GM18907 (cell line): ENCODE measurements around the gene COL6A1.
"Not testable (repeated sequence)": the region's sequence is repeated elsewhere in the genome, so short reads cannot be mapped to it uniquely, and the experiment has no call there.

Source experiments
- ATAC-seq: cut with Tn5 transposase; IDR thresholded peaks from one replicate; pipeline ENCODE4 v1.9.1; 2021; ENCODE audit warnings: mild to moderate bottlenecking, moderate library complexity; ENCODE audit not compliant: unreplicated experiment

COL6A1 gene

DNA sequence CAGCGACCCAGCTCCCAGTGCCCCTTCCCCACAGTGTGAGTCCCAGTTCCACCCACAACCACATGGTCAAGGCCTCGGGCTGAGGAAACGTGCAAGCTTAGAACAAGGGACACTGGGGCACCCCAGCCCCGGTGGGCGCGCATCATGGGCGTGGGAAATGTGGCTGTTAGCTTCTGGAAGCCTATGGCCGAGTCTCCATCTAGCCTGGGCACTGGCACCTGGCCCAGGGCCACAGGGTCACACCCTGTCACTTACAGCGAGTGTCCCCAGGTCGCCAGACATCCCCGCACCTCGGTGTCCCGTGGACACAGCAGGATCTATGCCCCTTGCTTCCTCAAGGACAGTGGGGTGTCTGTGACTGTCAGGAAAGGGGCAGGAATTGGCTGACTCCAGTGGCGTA lies 37.0 kb upstream of the COL6A1 start:
- ATAC-seq, result no peak

DNA sequence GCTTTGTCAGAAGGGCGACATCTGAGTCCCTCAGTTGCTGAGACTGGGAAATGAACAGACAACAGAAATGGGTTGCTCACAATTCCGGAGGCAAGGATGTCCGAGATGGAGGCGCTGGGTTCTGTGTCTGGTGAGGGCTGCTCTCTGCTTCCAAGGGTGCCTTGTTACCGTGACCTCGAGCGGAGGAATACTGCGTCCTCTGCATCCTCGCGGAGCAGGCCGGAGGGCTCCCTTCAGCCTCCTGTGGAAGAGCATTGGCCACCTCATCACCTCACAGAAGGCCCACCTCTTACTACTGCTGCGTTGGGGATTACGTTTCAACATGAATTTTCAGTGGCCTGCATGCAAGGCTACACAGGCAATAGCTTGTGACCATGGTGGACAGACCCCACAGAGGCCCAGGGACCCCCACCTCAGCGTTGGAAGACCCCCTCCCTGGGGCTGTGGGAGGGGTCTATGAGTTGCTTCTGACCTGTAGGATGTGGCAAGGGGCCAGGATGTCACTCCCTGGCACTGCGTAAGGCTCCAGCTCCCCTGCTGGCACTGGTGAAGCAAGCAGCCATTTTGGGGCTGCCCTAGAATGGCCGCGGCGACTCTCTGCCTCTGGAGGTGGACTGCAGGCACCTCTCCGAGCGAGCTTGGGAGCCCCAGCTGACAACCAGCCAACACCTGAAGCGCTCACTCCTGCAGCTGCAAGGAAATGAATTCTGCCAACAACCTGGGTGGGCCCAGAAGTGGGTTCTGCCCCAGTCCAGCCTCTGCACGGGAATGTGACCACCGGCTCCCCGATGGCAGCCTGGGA lies 36.3 kb upstream of the COL6A1 start:
- ATAC-seq, result no peak

GRCh38 chr21:45945868-45946210 lies 35.7 kb upstream of the COL6A1 start:
- ATAC-seq, result no peak

- ATAC-seq, result no peak
Measured at GRCh38 chr21:45947296-45947695, 34.3 kb upstream of the COL6A1 start.

DNA sequence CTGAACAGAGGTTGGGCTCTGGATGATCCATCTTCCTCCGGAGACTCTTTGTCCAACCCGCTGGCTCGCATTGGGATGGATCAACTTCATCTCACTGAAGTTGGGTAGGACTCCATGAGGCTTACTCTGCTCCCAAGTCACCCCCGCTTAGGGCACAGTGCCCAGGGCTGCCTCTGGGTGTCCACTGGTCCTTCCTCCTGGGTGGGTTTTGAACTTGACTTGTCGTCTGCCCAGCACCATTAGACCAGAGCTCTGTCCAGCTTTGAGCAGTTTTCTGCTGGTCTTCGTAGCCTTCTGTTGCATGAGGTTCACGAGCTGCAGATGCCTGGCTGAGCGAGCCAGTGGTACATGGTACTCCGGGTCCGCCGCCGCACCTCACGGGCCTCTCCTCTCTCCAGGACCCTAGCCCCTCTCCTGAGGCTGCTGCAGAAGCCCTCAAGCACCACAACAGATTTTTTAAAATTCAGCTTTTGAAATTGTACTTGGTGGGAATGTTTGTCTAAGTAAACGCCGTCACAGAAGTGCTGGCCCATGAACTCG lies 33.8 kb upstream of the COL6A1 start:
- no peak for ATAC-seq

- no peak for ATAC-seq
Measured at GRCh38 chr21:45948576-45949141, 32.9 kb upstream of the COL6A1 start.

- ATAC-seq, result no peak
Measured at GRCh38 chr21:45949928-45950739, 31.4 kb upstream of the COL6A1 start.

GRCh38 chr21:45950740-45951515 lies 30.6 kb upstream of the COL6A1 start:
- no peak for ATAC-seq

DNA sequence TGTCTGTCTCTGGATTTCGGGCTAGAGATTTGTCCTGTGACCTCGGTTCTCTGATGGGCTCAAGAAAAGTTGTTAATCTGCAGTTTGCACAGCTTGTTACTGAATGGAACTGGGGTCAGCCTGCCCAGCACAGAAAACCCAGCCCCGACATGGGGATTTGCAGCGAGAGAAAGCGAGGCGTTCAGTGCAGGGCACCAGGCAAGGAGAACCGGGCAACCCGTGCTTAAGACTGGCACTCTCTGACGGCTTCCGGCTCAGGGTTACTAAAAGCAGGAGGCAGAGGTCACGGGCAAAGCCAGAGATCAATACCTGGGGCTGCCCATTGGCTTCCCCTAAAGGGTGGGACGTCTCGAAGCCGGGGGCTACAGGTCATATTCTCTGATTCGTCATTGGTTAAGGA lies 29.9 kb upstream of the COL6A1 start:
- ATAC-seq, result no peak

GRCh38 chr21:45952527-45952926 lies 29.0 kb upstream of the COL6A1 start:
- not testable (repeated sequence) for ATAC-seq

DNA sequence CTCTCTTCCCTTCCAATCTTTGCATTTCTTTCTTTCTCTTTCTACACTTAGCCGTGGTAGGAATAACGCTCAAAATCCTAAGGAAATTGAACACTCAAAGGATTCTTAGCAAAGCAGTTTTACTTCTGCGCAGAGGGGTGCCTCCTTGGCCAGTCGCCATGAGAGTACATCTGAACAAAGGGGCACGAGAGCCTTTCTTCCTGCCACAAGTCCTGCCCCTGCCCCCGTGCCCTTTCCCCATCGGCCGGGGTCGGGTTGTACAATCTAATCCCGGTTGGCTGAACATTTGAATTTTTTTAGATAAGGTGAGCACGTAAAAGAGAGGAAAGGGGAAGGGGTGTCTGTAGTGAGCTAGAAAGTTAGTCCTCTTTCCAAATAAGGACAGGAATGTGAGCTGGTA lies 28.6 kb upstream of the COL6A1 start:
- no peak for ATAC-seq

- no peak for ATAC-seq
Measured at GRCh38 chr21:45954261-45954660, 27.3 kb upstream of the COL6A1 start.

- ATAC-seq, result no peak
Measured at GRCh38 chr21:45954921-45955320, 26.6 kb upstream of the COL6A1 start.

DNA sequence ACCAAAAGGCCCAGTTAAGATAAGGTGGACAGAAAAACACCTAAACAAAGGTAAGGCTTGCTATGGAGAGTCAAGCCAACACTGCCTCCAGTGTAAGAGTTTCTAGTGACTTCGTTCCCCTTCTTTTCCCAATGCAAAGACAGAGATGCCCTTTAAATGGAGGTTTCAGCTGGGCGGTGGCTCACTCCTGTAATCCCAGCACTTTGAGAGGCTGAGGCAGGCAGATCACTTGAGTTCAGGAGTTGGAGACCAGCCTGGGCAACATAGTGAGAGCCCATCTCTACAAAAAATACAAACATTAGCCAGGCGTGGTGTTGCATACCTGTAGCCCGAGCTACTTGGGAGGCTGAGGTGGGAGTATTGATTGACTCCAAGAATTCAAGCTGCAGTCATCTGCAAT lies 24.0 kb upstream of the COL6A1 start:
- no peak for ATAC-seq

- no peak for ATAC-seq
Measured at GRCh38 chr21:45957981-45958600, 23.5 kb upstream of the COL6A1 start.

GRCh38 chr21:45959182-45959581 lies 22.4 kb upstream of the COL6A1 start:
- no peak for ATAC-seq

- no peak for ATAC-seq
Measured at GRCh38 chr21:45959779-45960390, 21.7 kb upstream of the COL6A1 start.

DNA sequence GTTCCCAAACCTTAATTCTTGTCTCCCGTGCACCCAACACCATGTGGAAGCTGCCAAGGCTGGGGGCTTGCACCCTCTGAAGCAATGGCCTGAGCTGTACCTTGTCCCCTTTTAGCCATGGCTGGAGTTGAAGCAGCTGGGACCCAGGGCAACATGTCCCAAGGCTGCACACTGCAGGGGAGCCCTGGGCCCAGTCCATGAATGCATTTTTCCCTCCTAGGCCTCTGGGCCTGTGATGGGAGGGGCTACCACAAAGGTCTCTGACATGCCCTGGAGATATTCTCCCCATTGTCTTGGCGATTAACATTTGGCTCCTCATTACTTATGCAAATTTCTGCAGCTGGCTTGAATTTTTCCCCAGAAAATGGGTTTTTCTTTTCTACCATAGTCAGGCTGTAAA lies 20.2 kb upstream of the COL6A1 start:
- ATAC-seq, result not testable (repeated sequence)

- ATAC-seq, result no peak
Measured at GRCh38 chr21:45962531-45963231, 18.9 kb upstream of the COL6A1 start.

DNA sequence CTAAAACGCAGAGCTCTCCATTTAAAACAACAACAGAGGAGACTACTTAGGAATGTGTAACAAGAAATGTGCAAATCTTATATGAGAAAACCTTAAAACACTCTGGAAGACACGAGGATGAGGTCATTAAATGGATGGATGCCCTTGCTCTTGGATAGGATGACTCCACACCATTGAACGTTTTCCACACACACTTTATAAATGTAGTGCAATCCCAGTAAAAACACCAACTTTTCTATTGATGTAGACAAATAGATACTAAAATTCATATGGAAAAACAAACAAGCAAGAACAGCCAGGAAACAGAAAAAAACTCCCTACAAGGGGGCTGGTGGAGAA lies 18.4 kb upstream of the COL6A1 start:
- no peak for ATAC-seq
